Thoracic aorta (tissue), 2 donors: ENCODE data around the gene CCDC18. TPM values are rescaled to one million over a fixed set of nuclear protein-coding genes. Genes with fewer than 3 reads are reported as not detected.
"Not testable (repeated sequence)": the region's sequence is repeated elsewhere in the genome, so short reads cannot be mapped to it uniquely, and the experiment has no call there.

Experiments
- ATAC-seq: fragments of 150-250 bp; one replicate; pipeline ENCODE4 v1.8.0; 2017; ENCODE audit warnings: low read depth; ENCODE audit not compliant: insufficient number of reproducible peaks, low FRiP score
- DNase-seq: peaks from one replicate; pipeline ENCODE4 v3.0.0-alpha.2; 2020; ENCODE audit warnings: low spot score
- H3K27ac ChIP-seq, 2 donors: fragments of 200-600 bp; sonication (generic); 1 replicate in 1 of 2; 2 replicates in 1 of 2; pipeline ENCODE4 v1.5.1; 2016; ENCODE audit warnings: mild to moderate bottlenecking in 2 of 2, moderate library complexity in 2 of 2
- H3K27me3 ChIP-seq: fragments of 200-600 bp; sonication (generic); replicated peaks from 2 replicates; pipeline ENCODE4 v1.6.0; 2016; ENCODE audit warnings: mild to moderate bottlenecking; ENCODE audit not compliant: insufficient read depth
- H3K36me3 ChIP-seq: fragments of 200-600 bp; sonication (generic); one replicate; pipeline ENCODE4 v1.5.1; 2016
- H3K4me1 ChIP-seq, 2 donors: fragments of 200-600 bp; sonication (generic); 1 replicate in 1 of 2; 2 replicates in 1 of 2; pipeline versions ENCODE4 v1.5.1 to v1.6.0; 2016; ENCODE audit warnings: low read depth in 2 of 2, mild to moderate bottlenecking in 1 of 2; ENCODE audit not compliant: control insufficient read depth in 1 of 2
- H3K4me3 ChIP-seq: fragments of 200-600 bp; sonication (generic); 2 replicates; pipeline ENCODE4 v1.5.1; 2016; ENCODE audit warnings: mild to moderate bottlenecking
- H3K9me3 ChIP-seq: fragments of 200-600 bp; sonication (generic); 2 replicates; pipeline ENCODE4 v1.5.1; 2016
- total RNA-seq, 2 donors: library from RNA; depleted of rRNA; stranded (reverse); fragments of >200 nt; gene quantifications; one replicate each; pipeline versions ENCODE4 v1.1.0 to v1.2.3, GENCODE V29; 2016
- TF ChIP-seq, protein P1 (sequence below): fragments of 200-600 bp; sonication (generic); IDR thresholded peaks from one replicate; pipeline ENCODE4 v1.5.1; 2019; ENCODE audit warnings: antibody characterized with exemption

CCDC18 gene
- total RNA-seq, 2 donors from 2014 or later = 1.9 to 4.0 TPM

DNA sequence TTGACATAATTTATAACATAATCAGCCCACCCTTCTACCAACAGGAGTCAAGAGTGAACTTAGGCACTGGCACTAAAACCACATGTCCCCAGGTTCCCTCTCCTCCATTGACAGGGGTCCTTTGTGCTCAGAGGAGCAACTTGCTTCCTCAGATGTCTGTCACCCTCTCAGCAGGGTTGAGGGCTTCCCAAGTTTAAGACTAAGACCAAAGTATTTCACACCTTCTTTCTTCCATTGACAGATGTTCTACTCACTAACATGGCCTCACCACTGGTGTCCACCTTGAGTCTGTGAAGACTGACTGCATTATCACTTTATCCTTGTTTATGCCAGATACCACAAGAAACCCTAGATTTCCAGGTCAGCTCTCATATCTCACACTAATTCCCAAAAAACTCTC, 56.5 kb downstream of the CCDC18 start:
- DNase-seq (no peak), ATAC-seq (no peak)
- TF ChIP-seq, protein P1, sequence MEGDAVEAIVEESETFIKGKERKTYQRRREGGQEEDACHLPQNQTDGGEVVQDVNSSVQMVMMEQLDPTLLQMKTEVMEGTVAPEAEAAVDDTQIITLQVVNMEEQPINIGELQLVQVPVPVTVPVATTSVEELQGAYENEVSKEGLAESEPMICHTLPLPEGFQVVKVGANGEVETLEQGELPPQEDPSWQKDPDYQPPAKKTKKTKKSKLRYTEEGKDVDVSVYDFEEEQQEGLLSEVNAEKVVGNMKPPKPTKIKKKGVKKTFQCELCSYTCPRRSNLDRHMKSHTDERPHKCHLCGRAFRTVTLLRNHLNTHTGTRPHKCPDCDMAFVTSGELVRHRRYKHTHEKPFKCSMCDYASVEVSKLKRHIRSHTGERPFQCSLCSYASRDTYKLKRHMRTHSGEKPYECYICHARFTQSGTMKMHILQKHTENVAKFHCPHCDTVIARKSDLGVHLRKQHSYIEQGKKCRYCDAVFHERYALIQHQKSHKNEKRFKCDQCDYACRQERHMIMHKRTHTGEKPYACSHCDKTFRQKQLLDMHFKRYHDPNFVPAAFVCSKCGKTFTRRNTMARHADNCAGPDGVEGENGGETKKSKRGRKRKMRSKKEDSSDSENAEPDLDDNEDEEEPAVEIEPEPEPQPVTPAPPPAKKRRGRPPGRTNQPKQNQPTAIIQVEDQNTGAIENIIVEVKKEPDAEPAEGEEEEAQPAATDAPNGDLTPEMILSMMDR = no peak
- Histone ChIP-seq H3K27ac (no peak overlapping the region), H3K36me3 (no peaks in the 10 kb centered on the region), H3K4me1 (no peaks in the 10 kb centered on the region), H3K4me3 (no peak overlapping the region), H3K9me3 (no peaks in the 10 kb centered on the region), H3K27me3 (no peaks in the 10 kb centered on the region)

DNA sequence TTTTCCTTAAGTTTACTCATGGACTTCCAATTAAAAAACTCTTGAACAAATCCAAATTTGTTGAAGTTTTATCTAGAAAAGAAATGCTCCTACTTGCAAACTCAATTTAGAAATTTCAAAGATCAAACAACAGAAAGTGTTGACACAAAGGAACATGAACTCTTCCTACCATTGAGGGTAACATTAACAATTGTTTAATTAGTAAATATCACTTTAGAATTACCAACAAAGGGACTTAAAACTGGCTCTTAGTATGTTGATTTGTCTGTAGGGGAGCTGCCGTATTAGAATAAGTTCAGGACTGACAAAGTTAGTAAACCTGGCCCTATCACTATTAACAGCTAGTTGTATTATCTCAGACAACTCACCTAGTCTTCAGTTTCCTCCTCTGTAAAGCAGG, 57.9 kb downstream of the CCDC18 start:
- Histone ChIP-seq H3K9me3 (no peaks in the 10 kb centered on the region), H3K4me3 (no peak overlapping the region), H3K4me1 (no peaks in the 10 kb centered on the region), H3K27ac (no peak overlapping the region), H3K27me3 (no peaks in the 10 kb centered on the region), H3K36me3 (no peaks in the 10 kb centered on the region)
- no peak for ATAC-seq
- no peak for DNase-seq
- TF ChIP-seq, protein P1 = no peak

DNA sequence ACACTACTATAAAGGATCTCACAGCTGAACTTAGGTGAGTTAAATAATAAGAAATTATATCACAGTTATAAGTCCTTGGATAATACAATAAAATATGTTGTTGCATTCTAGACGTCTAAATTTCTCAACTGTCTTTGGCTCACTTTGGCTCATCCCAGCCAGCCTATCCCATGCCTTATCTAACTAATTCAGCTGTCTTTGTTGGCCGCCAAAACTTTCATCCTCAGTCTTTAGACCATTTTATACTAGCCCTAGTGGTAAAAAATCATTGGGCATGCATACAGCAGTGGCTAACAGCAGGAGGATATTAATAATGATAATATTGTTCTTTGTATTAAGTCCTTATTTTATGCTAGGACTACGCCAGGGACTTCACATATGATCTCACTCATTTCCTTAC, 59.3 kb downstream of the CCDC18 start:
- Histone ChIP-seq H3K27me3 (no peaks in the 10 kb centered on the region), H3K9me3 (no peaks in the 10 kb centered on the region), H3K4me1 (peaks cover 0 to 4% of the 10 kb centered on the region in 2 donors), H3K27ac (no peak overlapping the region), H3K4me3 (no peak overlapping the region), H3K36me3 (no peaks in the 10 kb centered on the region)
- ATAC-seq (no peak), DNase-seq (no peak)
- TF ChIP-seq, protein P1 = no peak

DNA sequence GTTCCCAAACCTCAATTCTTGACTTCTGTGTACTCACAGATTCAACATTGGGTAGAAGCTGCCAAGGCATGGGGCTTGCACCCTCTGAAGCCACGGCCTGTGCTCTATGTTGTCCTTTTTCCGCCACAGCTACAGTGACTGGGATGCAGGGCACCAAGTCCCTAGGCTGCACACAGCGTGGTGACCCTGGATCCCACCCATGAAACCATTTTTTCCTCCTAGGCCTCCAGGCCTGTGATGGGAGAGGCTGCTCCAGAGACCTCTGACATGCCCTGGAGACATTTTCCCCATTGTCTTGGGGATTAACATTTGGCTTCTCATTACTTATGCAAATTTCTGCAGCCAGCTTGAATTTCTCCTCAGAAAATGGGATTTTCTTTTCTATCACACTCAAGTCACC, 62.7 kb downstream of the CCDC18 start:
- H3K4me1 ChIP-seq, H3K27ac ChIP-seq, H3K27me3 ChIP-seq, H3K4me3 ChIP-seq, H3K36me3 ChIP-seq, H3K9me3 ChIP-seq, ATAC-seq, DNase-seq: not testable (repeated sequence)

DNA sequence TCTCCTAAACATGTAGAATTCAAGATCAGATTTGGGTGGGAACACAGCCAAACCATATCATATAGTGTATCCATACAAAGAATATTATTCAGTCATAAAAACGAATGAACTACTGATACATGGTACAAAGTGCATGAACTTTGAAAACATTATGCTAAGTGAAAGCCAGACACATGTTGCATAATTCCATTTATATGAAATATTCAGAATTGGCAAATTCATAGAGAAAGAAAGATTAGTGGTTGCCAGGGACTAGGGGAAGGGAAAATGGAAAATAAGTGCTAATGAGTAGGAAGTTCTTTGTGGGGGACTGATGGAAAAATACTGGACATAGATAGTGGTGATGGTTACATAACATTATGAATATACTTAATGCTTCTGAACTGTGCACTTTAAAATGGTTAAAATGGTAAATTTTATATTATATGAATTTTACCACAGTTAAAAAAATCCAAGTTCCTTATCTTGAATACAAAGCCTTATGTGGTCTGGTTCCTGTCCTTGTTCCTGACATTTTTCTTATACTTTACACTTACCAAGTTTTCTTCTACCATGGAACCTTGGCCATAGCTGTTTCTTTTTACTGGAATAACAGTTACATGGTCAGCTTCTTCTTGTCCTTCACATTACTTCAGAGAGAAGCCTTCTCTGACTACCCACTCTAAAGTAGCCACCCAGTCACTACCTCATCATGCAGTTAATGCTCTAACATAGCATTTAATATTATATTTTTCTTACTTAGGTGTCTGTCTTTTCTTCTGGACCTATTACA, 64.0 kb downstream of the CCDC18 start:
- Histone ChIP-seq H3K4me1 (peaks cover 0 to 4% of the 10 kb centered on the region in 2 donors), H3K4me3 (no peak overlapping the region), H3K27me3 (no peaks in the 10 kb centered on the region), H3K9me3 (no peaks in the 10 kb centered on the region), H3K36me3 (no peaks in the 10 kb centered on the region), H3K27ac (no peak overlapping the region)
- DNase-seq (no peak), ATAC-seq (no peak)
- TF ChIP-seq, protein P1 = no peak

DNA sequence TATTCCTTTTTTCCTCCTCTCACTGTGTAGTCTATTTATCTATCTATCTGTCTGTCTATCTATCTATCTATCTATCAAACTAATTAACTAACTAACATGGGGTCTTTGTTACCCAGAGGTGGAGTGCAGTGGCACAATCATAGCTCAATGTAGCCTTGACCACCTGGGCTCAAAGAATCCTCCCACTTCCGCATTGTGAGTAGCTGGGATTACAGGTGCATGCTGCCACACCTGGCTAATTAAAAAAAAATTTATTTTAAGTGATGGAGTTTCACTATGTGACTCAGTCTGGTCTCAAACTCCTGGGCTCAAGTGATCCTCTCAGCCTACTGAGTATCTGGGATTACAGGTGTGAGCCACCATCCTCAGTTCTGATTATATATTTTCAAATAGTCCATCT, 71.4 kb downstream of the CCDC18 start:
- Histone ChIP-seq H3K4me1 (no peaks in the 10 kb centered on the region), H3K27me3 (no peaks in the 10 kb centered on the region), H3K4me3 (no peak overlapping the region), H3K9me3 (peaks cover 10% of the 10 kb centered on the region), H3K27ac (no peak overlapping the region), H3K36me3 (peaks cover 4% of the 10 kb centered on the region)
- ATAC-seq (no peak), DNase-seq (no peak)
- TF ChIP-seq, protein P1 = no peak
